Liver (tissue), 3 donors: ENCODE data around the gene NDOR1.

Source experiments
- EGR1 ChIP-seq, 2 donors: IDR thresholded peaks; 2 replicates each; pipeline ENCODE4 v1.6.1; 2016 to 2018; ENCODE audit warnings: antibody characterized with exemption in 2 of 2, low read depth in 2 of 2
- FOXA1 ChIP-seq: IDR thresholded peaks from 2 replicates; pipeline ENCODE4 v1.6.1; 2016; ENCODE audit warnings: antibody characterized with exemption
- GABPA ChIP-seq, 2 donors: IDR thresholded peaks in 1 of 2; conservative IDR thresholded peaks in 1 of 2; 2 replicates each; pipeline ENCODE4 v1.6.1; 2016; ENCODE audit warnings: antibody characterized with exemption in 2 of 2, mild to moderate bottlenecking in 1 of 2, moderate library complexity in 1 of 2
- HNF4G ChIP-seq: IDR thresholded peaks from 2 replicates; pipeline ENCODE4 v1.6.1; 2016; ENCODE audit warnings: antibody characterized with exemption
- JUND ChIP-seq, 2 donors: IDR thresholded peaks; 2 replicates each; pipeline ENCODE4 v1.6.1; 2016; ENCODE audit warnings: antibody characterized with exemption in 2 of 2
- NR2F2 ChIP-seq: IDR thresholded peaks from 2 replicates; pipeline ENCODE4 v1.6.1; 2016; ENCODE audit warnings: antibody characterized with exemption
- RAD21 ChIP-seq, 2 donors: IDR thresholded peaks; 2 replicates each; pipeline ENCODE4 v1.6.1; 2016; ENCODE audit warnings: antibody characterized with exemption in 2 of 2, mild to moderate bottlenecking in 2 of 2
- REST ChIP-seq: IDR thresholded peaks from 2 replicates; pipeline ENCODE4 v1.6.1; 2016; ENCODE audit warnings: antibody characterized with exemption, mild to moderate bottlenecking
- RXRA ChIP-seq, 2 donors: IDR thresholded peaks; 2 replicates each; pipeline ENCODE4 v1.6.1; 2017 to 2018; ENCODE audit warnings: antibody characterized with exemption in 2 of 2, mild to moderate bottlenecking in 1 of 2
- SP1 ChIP-seq: IDR thresholded peaks from 2 replicates; pipeline ENCODE4 v1.6.1; 2018; ENCODE audit warnings: antibody characterized with exemption, mild to moderate bottlenecking
- YY1 ChIP-seq: IDR thresholded peaks from 2 replicates; pipeline ENCODE4 v1.6.1; 2016; ENCODE audit warnings: antibody characterized with exemption, mild to moderate bottlenecking
- ZBTB33 ChIP-seq: IDR thresholded peaks from 2 replicates; pipeline ENCODE4 v1.6.1; 2016; ENCODE audit warnings: antibody characterized with exemption
- TF ChIP-seq, protein P1 (sequence below): fragments of 150-350 bp; IDR thresholded peaks from 2 replicates; pipeline ENCODE4 v1.5.1; 2017; ENCODE audit warnings: improper control_type of control experiment, low read depth, low read length; ENCODE audit not compliant: missing input control
- TF ChIP-seq, protein P2 (sequence below): IDR thresholded peaks from 2 replicates; pipeline ENCODE4 v1.6.1; 2016; ENCODE audit warnings: antibody characterized with exemption
- donor health status: healthy.
- donor health status: healthy.

- TF ChIP-seq, protein P1, sequence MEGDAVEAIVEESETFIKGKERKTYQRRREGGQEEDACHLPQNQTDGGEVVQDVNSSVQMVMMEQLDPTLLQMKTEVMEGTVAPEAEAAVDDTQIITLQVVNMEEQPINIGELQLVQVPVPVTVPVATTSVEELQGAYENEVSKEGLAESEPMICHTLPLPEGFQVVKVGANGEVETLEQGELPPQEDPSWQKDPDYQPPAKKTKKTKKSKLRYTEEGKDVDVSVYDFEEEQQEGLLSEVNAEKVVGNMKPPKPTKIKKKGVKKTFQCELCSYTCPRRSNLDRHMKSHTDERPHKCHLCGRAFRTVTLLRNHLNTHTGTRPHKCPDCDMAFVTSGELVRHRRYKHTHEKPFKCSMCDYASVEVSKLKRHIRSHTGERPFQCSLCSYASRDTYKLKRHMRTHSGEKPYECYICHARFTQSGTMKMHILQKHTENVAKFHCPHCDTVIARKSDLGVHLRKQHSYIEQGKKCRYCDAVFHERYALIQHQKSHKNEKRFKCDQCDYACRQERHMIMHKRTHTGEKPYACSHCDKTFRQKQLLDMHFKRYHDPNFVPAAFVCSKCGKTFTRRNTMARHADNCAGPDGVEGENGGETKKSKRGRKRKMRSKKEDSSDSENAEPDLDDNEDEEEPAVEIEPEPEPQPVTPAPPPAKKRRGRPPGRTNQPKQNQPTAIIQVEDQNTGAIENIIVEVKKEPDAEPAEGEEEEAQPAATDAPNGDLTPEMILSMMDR = no peak
- TF ChIP-seq GABPA (IDR thresholded peaks at IDR 0.05 in 1 of 2, conservative IDR thresholded peaks at IDR 0.05 in 1 of 2) (no peak), REST (no peak), RXRA (IDR thresholded peaks at IDR 0.05) (no peak), SP1 (no peak), JUND (IDR thresholded peaks at IDR 0.05) (no peak), HNF4G (no peak), YY1 (no peak), NR2F2 (no peak), ZBTB33 (no peak), EGR1 (IDR thresholded peaks at IDR 0.05; ENCODE audit: low read depth in 2 of 2) (no peak), RAD21 (IDR thresholded peaks at IDR 0.05) (no peak), FOXA1 (no peak)
- TF ChIP-seq, protein P2, sequence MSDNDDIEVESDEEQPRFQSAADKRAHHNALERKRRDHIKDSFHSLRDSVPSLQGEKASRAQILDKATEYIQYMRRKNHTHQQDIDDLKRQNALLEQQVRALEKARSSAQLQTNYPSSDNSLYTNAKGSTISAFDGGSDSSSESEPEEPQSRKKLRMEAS = no peak
Observed at GRCh38 chr9:137191691-137192447, 13.6 kb upstream of the NDOR1 start.
